NCI-H524 (cell line): ENCODE data around the gene PNPLA8.

ENCODE experiments used
- DNase-seq, 2 experiments: peaks; one replicate each; lab custom pipeline; 2025; lab: John Stamatoyannopoulos, UW

Gene PNPLA8

GRCh38 chr7:108442039-108442568 lies 83.8 kb downstream of the PNPLA8 start:
- DNase-seq = peak; percentile 56 to 83

DNA sequence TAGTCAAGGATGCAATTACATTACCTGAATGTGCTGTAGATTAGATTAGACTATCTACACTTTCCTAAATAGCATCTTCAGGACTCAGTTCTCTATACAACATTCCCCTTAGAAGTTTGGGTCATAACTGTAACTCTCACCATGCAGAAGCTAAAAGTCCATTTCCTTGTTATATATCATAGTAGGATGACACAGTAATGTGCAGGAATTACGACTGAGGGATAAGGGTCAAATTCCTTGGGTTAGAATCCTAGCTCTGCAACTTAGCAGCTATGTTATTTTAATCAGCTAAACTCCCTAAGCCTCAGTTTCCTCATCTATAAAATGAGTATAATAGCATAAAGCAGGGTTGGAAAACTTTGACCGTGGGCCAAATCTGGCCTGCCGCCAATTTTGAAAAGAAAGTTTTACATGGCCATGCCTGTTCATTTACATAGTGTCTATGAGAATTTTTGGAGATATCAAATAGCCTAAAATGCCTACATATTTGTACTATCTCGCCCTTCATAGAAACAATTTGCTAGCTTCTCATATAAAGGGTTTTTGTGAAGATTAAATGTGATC lies 84.5 kb downstream of the PNPLA8 start:
- no peak for DNase-seq

DNA sequence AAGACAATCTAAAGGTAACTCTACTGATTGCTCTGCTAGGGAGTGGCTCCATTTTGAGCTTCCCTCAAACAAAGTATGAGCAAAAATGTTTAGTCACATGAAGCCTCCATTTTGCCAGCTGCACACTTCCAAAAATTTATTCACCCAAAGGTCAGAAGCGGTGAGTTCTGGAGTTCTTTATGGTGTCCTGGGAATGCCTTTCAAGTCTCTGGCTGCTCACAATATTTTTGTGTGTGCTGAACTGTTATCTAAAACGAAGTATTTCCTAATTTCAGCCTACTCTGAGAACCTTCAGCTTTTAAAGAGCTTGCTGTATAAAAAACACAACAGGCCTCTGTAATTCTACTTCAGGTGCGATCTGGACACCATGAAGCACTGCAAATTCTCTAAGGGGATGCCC lies 85.3 kb downstream of the PNPLA8 start:
- no peak for DNase-seq

GRCh38 chr7:108436906-108437305 lies 89.0 kb downstream of the PNPLA8 start:
- DNase-seq = no peak

GRCh38 chr7:108434010-108434409 lies 91.9 kb downstream of the PNPLA8 start:
- DNase-seq = no peak

DNA sequence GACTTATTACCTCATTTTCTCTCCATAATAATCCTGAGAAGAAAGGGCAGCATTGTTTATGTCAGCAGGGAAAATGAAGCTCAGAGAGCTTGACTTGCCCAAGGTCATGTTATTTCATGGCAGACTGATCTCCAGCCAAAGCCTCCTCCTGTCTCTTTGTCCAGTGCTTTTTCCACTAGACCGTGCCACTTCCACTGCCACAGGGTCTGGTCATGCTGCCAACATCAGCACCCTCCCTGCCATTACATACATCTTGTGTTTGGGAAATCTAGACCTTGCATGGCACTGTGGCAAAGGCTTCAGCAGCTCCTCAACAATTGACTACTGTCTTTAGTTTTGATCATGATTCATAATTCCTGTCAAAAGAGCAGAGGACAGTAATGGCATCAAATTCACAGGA lies 94.8 kb downstream of the PNPLA8 start:
- no peak for DNase-seq

DNA sequence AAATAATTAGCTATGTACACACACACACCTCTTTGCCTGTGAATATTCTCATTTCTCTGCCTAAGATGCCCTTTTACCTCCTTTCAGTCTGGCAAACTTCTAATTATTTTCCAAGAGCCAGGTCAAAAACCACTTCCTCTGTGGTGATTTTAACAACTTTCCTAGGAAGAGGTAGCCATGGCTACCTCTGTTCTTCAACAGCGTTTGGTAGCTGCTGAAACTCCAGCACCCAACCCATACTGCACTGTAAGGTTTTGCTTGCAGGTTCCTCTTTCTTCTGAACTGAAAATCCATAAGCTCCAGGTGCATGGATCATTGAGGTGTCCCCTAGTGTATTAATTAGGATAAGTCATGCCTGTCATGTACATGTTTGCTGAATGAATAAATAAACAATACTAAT lies 95.3 kb downstream of the PNPLA8 start:
- DNase-seq = no peak

GRCh38 chr7:108427766-108428165 lies 98.2 kb downstream of the PNPLA8 start:
- no peak for DNase-seq

DNA sequence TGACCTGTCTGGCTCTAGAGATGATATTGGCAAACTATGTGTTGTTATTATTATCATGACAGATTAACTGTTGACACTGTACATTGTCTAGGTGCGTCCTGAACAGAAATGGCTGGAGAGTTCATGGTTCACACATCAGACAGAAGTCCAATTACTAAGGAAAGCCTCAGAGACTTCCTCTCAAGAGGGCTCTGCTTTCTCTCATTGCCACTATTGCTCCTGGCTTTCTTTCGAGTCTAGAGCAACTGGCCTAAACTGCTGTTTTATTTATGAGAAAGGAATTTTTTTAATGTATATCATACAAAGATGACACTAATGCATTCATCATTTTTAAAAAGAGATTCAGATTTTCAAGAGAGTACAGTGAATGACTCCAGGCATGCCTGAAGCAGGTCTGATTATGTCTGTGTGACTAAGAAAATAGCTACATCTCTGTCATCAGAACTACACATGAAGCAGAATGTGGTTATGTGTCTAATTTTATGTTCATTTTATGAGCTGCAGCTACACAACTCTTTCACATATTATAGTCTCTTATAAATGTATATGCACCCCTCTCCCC lies 100.1 kb downstream of the PNPLA8 start:
- DNase-seq = no peak

DNA sequence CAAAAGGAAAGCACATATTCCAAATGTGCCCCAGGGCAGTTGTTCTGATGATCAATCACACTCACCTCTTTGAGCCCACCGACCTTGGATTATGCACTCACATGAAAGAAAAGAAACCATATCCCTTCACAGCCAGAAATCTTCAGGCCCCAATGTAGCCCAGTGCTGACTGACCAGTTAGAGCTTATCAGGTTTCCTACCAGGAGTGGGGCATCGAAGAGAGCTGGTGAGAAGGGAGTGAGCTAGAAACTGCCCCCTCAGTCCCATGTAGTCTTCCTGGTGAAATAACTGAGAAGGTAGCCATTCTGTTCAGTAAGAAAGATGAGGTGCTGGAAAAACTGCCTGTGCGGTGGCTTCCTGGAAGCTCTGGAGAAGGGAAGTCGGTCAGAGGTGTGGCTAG lies 101.9 kb downstream of the PNPLA8 start:
- DNase-seq = no peak

DNA sequence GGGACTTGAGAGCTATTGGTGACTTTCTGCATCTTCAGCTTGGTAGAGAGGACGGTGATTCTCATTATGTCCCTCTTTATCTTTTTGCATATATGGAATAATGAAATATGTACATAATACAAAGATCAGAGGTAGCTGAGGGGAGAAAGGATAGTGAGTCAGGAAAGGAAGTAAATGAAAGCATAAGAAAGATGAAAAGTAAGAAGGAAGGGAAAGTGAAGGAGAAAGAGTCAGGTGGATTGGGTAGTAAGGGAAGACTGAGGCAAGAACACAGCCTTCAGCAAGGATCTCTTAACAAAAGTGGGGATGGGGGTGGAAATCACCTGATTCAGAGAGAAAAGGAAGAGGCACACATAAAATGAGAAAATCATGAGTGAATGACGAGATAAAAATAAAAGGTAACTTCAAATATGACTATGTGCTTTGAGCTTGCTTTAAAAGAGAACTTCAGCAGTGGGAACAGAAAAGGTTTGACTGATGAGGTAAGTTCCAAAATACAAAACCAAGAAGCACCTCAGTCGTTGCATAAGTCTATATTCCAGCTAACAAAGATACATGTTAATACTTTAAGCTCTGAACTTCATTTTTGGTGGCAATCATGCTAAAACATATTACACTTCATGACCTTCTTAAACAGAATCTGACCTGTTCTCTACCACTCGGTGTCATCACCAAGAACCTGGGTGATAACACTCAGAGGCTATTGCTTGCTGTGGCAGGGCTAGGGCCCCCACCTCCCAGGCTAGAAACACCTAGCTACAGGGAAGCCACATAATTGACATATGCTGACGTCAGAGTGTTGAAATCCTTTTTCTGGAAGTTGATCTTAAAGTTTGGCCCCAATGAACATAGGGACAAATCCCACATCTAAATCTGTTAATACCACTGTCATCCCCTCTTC lies 102.6 kb downstream of the PNPLA8 start:
- no peak for DNase-seq

DNA sequence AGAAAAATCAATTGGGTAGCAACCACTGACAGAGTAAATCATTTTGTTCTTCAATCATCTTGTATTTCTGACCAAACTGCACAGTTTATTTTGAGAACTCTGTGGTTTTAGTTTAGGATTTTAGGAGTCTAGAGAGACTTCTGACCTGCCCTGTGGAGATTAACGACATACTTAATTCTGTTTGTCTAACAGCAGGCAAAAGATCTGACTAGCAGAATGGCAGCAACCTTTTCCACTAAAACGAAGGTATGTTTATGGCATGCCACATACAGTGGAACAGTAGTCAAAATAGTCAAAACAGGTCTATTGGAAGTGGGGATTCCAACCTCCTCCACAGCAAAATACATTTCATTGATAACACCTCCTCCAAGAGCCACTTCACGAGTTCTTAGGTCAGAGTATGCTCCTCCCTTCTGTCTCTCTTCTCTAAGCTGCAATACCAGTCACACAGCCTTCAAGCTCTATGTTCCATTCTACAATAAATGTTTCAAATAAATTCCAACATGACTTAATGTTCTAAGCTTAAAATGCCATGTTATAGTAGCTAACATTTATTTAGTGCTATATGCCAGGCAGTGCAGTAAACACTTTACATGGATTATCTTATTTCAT lies 104.1 kb downstream of the PNPLA8 start:
- DNase-seq = peak in 1 of 2 experiments; percentile 24
